DOHH2 (cell line): ENCODE results near the gene GRIK2.

Source experiments
- H3F3A ChIP-seq: fragments of 200-600 bp; sonication (generic), shearing (Covaris generic); 2 replicates; pipeline ENCODE4 v1.6.0; 2016; ENCODE audit warnings: antibody characterized with exemption, mild to moderate bottlenecking; ENCODE audit not compliant: control insufficient read depth, insufficient read depth
- H3K27ac ChIP-seq: fragments of 200-600 bp; sonication (generic); 2 replicates; pipeline ENCODE4 v1.5.1; 2014; ENCODE audit warnings: low read depth, mild to moderate bottlenecking, low read length, moderate library complexity
- H3K27me3 ChIP-seq: fragments of 200-600 bp; sonication (generic); 2 replicates; pipeline ENCODE4 v1.6.1; 2014; ENCODE audit warnings: mild to moderate bottlenecking, low read length, mixed read lengths; ENCODE audit not compliant: control insufficient read depth
- H3K36me3 ChIP-seq: fragments of 200-600 bp; sonication (generic); 2 replicates; pipeline ENCODE4 v1.6.1; 2014; ENCODE audit warnings: mild to moderate bottlenecking, low read length, moderate library complexity, mixed read lengths; ENCODE audit not compliant: control insufficient read depth
- H3K4me1 ChIP-seq: fragments of 200-600 bp; sonication (generic); 2 replicates; pipeline ENCODE4 v1.6.1; 2014; ENCODE audit warnings: mild to moderate bottlenecking, low read length, mixed read lengths; ENCODE audit not compliant: control insufficient read depth
- H3K4me2 ChIP-seq: fragments of 200-600 bp; sonication (generic); 2 replicates; pipeline ENCODE4 v1.6.0; 2014; ENCODE audit warnings: mild to moderate bottlenecking, low read length, moderate library complexity
- H3K4me3 ChIP-seq: fragments of 200-600 bp; sonication (generic); 2 replicates; pipeline ENCODE4 v1.5.1; 2014; ENCODE audit warnings: mild to moderate bottlenecking, low read length, mixed read lengths
- H3K79me2 ChIP-seq: fragments of 200-600 bp; sonication (generic); 2 replicates; pipeline ENCODE4 v1.6.1; 2014; ENCODE audit warnings: mild to moderate bottlenecking, low read length, mixed read lengths; ENCODE audit not compliant: control insufficient read depth
- H3K9me2 ChIP-seq: fragments of 200-600 bp; sonication (generic); replicated peaks from 2 replicates; pipeline ENCODE4 v1.6.1; 2014; ENCODE audit warnings: mild to moderate bottlenecking, low read length, mixed read lengths; ENCODE audit not compliant: control insufficient read depth
- H3K9me3 ChIP-seq: fragments of 200-600 bp; sonication (generic); 2 replicates; pipeline ENCODE4 v1.6.1; 2014; ENCODE audit warnings: antibody characterized with exemption, low read length, mixed read lengths; ENCODE audit not compliant: control insufficient read depth, insufficient read depth
- H4K20me1 ChIP-seq: fragments of 200-600 bp; sonication (generic); 2 replicates; pipeline ENCODE4 v1.6.0; 2014; ENCODE audit warnings: low read depth, mild to moderate bottlenecking, antibody characterized with exemption, low read length, moderate library complexity; ENCODE audit not compliant: control insufficient read depth, insufficient read depth
- EZH2phosphoT487 ChIP-seq: fragments of 200-600 bp; sonication (generic); IDR thresholded peaks from 2 replicates; pipeline ENCODE4 v1.6.1; 2017; ENCODE audit warnings: borderline replicate concordance, mild to moderate bottlenecking, antibody characterized with exemption, low read length, moderate library complexity, mixed read lengths
- TF ChIP-seq, protein P1 (sequence below): fragments of 200-600 bp; sonication (generic); IDR thresholded peaks from one replicate; pipeline ENCODE4 v1.5.1; 2014; ENCODE audit warnings: antibody characterized with exemption, mild to moderate bottlenecking, low read depth, low read length; ENCODE audit not compliant: poor library complexity, severe bottlenecking

Gene GRIK2

DNA sequence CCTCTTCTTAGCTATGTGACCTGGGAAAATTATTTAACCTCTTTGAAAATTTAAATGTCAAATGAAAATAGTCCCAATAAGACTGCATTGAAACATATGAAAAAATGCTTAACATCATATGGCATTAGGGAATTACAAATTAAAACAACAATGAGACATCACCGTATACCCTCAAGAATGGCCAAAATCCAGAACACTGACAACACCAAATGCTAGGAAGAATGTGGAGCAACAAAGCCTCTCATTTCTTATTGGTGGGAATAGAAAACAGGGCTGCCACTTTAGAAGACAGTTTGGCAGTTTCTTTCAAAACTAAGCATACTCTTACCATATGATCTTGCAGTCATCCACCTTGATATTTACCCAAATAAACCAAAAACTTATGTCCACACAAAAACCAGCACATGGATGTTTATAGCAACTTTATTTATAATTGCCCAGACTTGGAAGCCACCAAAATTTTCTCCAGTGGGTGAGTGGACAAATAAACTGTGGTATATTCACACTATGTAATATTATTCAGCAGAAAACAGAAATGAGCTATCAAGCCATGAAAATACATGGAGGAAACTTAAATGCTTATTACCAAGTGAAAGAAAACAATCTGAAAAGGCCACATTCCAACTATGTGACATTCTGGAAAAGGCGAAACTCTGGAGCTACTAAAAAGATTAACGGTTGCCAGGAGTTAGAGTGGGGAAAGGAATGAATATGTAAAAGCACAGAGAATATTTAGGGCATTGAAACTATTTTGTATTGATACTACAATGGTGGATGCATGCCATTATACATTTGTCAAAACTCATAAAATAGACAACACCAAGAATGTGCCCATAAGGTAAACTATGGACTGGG, 459.9 kb downstream of the GRIK2 start:
- H3F3A ChIP-seq = no peaks in the 10 kb centered on the region
- no peak for TF ChIP-seq EZH2phosphoT487
- TF ChIP-seq, protein P1, sequence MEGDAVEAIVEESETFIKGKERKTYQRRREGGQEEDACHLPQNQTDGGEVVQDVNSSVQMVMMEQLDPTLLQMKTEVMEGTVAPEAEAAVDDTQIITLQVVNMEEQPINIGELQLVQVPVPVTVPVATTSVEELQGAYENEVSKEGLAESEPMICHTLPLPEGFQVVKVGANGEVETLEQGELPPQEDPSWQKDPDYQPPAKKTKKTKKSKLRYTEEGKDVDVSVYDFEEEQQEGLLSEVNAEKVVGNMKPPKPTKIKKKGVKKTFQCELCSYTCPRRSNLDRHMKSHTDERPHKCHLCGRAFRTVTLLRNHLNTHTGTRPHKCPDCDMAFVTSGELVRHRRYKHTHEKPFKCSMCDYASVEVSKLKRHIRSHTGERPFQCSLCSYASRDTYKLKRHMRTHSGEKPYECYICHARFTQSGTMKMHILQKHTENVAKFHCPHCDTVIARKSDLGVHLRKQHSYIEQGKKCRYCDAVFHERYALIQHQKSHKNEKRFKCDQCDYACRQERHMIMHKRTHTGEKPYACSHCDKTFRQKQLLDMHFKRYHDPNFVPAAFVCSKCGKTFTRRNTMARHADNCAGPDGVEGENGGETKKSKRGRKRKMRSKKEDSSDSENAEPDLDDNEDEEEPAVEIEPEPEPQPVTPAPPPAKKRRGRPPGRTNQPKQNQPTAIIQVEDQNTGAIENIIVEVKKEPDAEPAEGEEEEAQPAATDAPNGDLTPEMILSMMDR = no peak
- no peaks in the 10 kb centered on the region for H3K27me3 ChIP-seq
- H3K27ac ChIP-seq = no peak overlapping the region
- H3K4me2 ChIP-seq = no peak overlapping the region
- H3K4me3 ChIP-seq = no peak overlapping the region
- H3K4me1 ChIP-seq = no peaks in the 10 kb centered on the region
- H3K9me3 ChIP-seq = no peaks in the 10 kb centered on the region
- H3K79me2 ChIP-seq = no peaks in the 10 kb centered on the region
- no peaks in the 10 kb centered on the region for H4K20me1 ChIP-seq
- no peaks in the 10 kb centered on the region for H3K9me2 ChIP-seq
- no peaks in the 10 kb centered on the region for H3K36me3 ChIP-seq

DNA sequence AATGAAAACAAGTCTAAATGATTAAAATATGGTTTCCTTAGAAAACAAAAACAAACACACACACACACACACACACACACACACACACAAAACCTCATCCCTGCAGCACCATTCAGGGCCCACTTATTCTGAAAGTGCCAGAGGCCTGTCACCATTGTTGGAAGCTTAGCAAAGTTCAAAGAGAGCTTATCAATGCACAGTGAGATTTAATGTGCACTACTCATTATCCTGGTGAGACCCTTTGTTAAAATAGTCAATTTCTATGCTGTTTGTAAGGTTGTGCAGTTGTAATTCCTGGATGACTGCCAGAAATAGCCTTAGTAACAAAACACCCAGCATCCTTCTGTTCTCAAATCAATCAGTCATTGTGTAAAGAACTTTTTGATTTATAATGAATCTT, 482.9 kb downstream of the GRIK2 start:
- Histone ChIP-seq H3K9me3 (no peaks in the 10 kb centered on the region), H3K9me2 (no peaks in the 10 kb centered on the region; the same call in 1 of the 2 replicates), H3K27me3 (no peaks in the 10 kb centered on the region), H3K36me3 (no peaks in the 10 kb centered on the region), H3K4me3 (no peak overlapping the region), H3K79me2 (no peaks in the 10 kb centered on the region), H3K27ac (no peak overlapping the region), H3K4me1 (no peaks in the 10 kb centered on the region), H4K20me1 (no peaks in the 10 kb centered on the region), H3F3A (no peaks in the 10 kb centered on the region), H3K4me2 (no peak overlapping the region)
- TF ChIP-seq, protein P1 = no peak
- TF ChIP-seq EZH2phosphoT487 = no peak

DNA sequence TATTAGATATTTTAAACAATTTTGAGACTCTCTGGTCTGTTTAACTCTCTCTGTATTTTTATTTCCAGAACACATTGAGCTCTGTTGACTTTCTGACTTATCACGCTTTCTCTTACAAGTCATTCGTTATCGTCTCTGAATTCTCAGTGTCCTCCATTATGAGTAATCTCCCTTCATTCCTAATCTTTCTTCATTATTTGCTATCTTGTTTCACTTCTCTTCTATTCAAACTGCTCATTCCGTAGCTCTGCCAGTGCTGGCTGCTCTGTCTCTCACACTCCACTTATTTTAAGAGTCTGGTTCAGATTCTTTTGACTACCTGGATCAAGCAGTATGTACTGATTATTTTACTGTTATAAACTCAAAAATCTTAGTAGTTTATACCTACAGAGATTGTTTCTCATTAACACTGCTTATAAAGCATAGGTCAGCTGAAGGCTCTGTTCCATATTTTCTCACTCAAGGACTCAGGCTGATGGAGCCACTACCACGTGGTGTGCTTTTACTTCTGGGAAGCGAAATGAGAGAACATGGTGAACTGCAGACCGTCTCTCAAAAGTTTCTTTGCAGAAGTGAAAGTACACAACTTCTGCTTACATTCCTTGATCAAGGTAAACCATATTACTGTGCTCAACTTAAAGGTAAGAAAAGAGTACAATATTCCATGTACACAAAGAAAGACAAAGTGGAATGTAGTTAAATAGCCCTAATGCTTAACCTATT, 485.2 kb downstream of the GRIK2 start:
- Histone ChIP-seq H3K4me1 (no peaks in the 10 kb centered on the region), H4K20me1 (no peaks in the 10 kb centered on the region), H3K79me2 (no peaks in the 10 kb centered on the region), H3K36me3 (no peaks in the 10 kb centered on the region), H3K4me3 (no peak overlapping the region), H3K9me3 (no peaks in the 10 kb centered on the region), H3K4me2 (no peak overlapping the region), H3K27me3 (no peaks in the 10 kb centered on the region), H3K9me2 (no peaks in the 10 kb centered on the region), H3K27ac (no peak overlapping the region), H3F3A (no peaks in the 10 kb centered on the region)
- TF ChIP-seq, protein P1 = no peak
- TF ChIP-seq EZH2phosphoT487 = no peak
